ENCODE results near the gene CACNA1D.
"Not testable (repeated sequence)": the region's sequence is repeated elsewhere in the genome, so short reads cannot be mapped to it uniquely, and the experiment has no call there.

Gene CACNA1D

GRCh38 chr3:53530205-53530604, 35.8 kb downstream of the CACNA1D start:
- DNase-seq = no peak

GRCh38 chr3:53531749-53532148, 37.3 kb downstream of the CACNA1D start:
- DNase-seq = no peak

- DNase-seq = no peak
These were observed 39.1 kb downstream of the CACNA1D start for GRCh38 chr3:53533472-53533871.

GRCh38 chr3:53534216-53534615, 39.8 kb downstream of the CACNA1D start:
- DNase-seq = no peak

GRCh38 chr3:53534676-53535400, 40.4 kb downstream of the CACNA1D start:
- no peak for DNase-seq

- DNase-seq = no peak
These were observed 41.9 kb downstream of the CACNA1D start for GRCh38 chr3:53536282-53536681.

- DNase-seq = no peak
These were observed 49.9 kb downstream of the CACNA1D start for GRCh38 chr3:53544357-53544756.

- no peak for DNase-seq
These were observed 51.0 kb downstream of the CACNA1D start for GRCh38 chr3:53545310-53545995.

- no peak for DNase-seq
These were observed 51.6 kb downstream of the CACNA1D start for GRCh38 chr3:53545996-53546359.

GRCh38 chr3:53547327-53547726, 52.9 kb downstream of the CACNA1D start:
- no peak for DNase-seq

- no peak for DNase-seq
These were observed 55.7 kb downstream of the CACNA1D start for GRCh38 chr3:53550005-53550620.

- DNase-seq = no peak
These were observed 56.9 kb downstream of the CACNA1D start for GRCh38 chr3:53551324-53551723.

- no peak for DNase-seq
These were observed 58.3 kb downstream of the CACNA1D start for GRCh38 chr3:53552730-53553129.

GRCh38 chr3:53553200-53553599, 58.8 kb downstream of the CACNA1D start:
- DNase-seq = no peak

GRCh38 chr3:53554559-53555067, 60.2 kb downstream of the CACNA1D start:
- DNase-seq = no peak

- no peak for DNase-seq
These were observed 60.7 kb downstream of the CACNA1D start for GRCh38 chr3:53555068-53555588.

- no peak for DNase-seq
These were observed 72.2 kb downstream of the CACNA1D start for GRCh38 chr3:53566461-53567145.

GRCh38 chr3:53570081-53570480, 75.7 kb downstream of the CACNA1D start:
- no peak for DNase-seq

- DNase-seq = no peak
These were observed 76.3 kb downstream of the CACNA1D start for GRCh38 chr3:53570709-53571108.

- DNase-seq = no peak
These were observed 76.9 kb downstream of the CACNA1D start for GRCh38 chr3:53571264-53571663.

GRCh38 chr3:53572184-53572583, 77.8 kb downstream of the CACNA1D start:
- DNase-seq = not testable (repeated sequence)

- DNase-seq = no peak
These were observed 83.1 kb downstream of the CACNA1D start for GRCh38 chr3:53577506-53577905.

- no peak for DNase-seq
These were observed 85.2 kb downstream of the CACNA1D start for GRCh38 chr3:53579636-53580035.

All from SIG-M5 (cell line).